ENCODE measurements around the gene KCNK1. TPM values are rescaled to one million over a fixed set of nuclear protein-coding genes. Genes with fewer than 3 reads are reported as not detected.

The KCNK1 gene
- total RNA-seq, 1 experiment from 2014 or later, result 0.13 TPM

DNA sequence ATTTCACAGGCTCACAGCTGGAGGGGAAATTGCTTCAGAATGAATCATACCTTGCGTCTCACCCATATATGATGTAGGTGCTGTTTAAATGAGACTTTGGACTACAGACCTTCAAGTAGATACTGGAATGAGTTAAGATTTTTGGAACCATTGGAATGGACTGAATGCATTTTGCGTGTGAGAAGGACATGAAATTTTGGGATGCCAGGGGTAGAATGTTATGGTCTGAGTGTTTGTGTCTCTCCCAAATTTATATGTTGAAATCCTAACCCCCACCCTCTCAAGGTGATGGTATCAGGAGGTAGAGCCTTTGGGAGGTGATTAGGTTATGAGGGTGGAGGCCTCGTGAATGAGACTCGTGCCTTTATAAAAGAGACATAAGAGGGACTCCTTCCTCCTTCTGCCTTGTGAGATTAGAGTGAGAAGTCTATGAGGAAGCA lies 41.4 kb downstream of the KCNK1 start:
- Histone ChIP-seq H3K9me3 (ENCODE audit: control insufficient read depth, insufficient read depth, low read depth, low read length) (no peaks in the 10 kb centered on the region), H3K36me3 (ENCODE audit: control insufficient read depth, insufficient read depth, low read length) (no peaks in the 10 kb centered on the region), H3K27me3 (ENCODE audit: control insufficient read depth, insufficient read depth, low read length) (peaks cover 6% of the 10 kb centered on the region), H3K4me1 (ENCODE audit: control insufficient read depth, insufficient read depth, low read length) (no peaks in the 10 kb centered on the region), H3K27ac (ENCODE audit: low read length) (no peak overlapping the region), H3K4me3 (ENCODE audit: low read depth in 2 of 2, low read length in 2 of 2) (no peak overlapping the region)
- ATAC-seq (no peak), DNase-seq (ENCODE audit: low read depth, low spot score) (no peak)
- no TSS peak for BruUV-seq (replicated peaks)
- intact Hi-C loops (cut with micrococcal nuclease; ENCODE audit: unreplicated experiment), result no loop called here
- TF ChIP-seq POLR2AphosphoS5 (IDR thresholded peaks at IDR 0.05; ENCODE audit: low read depth, low read length), result no peak
- ChIA-PET POLR2A (no interaction called here), CTCF (no interaction called here)
- in situ Hi-C loops (cut with HindIII; ENCODE audit: low pct_unique_long_range_greater_than_20kb, low sequenced_read_pairs), result no loop called here

- no peak overlapping the region for H3K4me3 ChIP-seq (ENCODE audit: low read depth in 2 of 2, low read length in 2 of 2)
- H3K9me3 ChIP-seq (ENCODE audit: control insufficient read depth, insufficient read depth, low read depth, low read length), result no peaks in the 10 kb centered on the region
- in situ Hi-C loops (cut with HindIII; ENCODE audit: low pct_unique_long_range_greater_than_20kb, low sequenced_read_pairs), result no loop called here
- H3K27ac ChIP-seq (ENCODE audit: low read length), result no peak overlapping the region
- intact Hi-C loops (cut with micrococcal nuclease; ENCODE audit: unreplicated experiment), result no loop called here
- POLR2A ChIA-PET, result no interaction called here
- TF ChIP-seq, protein P1, sequence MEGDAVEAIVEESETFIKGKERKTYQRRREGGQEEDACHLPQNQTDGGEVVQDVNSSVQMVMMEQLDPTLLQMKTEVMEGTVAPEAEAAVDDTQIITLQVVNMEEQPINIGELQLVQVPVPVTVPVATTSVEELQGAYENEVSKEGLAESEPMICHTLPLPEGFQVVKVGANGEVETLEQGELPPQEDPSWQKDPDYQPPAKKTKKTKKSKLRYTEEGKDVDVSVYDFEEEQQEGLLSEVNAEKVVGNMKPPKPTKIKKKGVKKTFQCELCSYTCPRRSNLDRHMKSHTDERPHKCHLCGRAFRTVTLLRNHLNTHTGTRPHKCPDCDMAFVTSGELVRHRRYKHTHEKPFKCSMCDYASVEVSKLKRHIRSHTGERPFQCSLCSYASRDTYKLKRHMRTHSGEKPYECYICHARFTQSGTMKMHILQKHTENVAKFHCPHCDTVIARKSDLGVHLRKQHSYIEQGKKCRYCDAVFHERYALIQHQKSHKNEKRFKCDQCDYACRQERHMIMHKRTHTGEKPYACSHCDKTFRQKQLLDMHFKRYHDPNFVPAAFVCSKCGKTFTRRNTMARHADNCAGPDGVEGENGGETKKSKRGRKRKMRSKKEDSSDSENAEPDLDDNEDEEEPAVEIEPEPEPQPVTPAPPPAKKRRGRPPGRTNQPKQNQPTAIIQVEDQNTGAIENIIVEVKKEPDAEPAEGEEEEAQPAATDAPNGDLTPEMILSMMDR (IDR thresholded peaks at IDR 0.05), result no peak
- TF ChIP-seq POLR2AphosphoS5 (IDR thresholded peaks at IDR 0.05; ENCODE audit: low read depth, low read length) (no peak), TCF7L2 (IDR thresholded peaks at IDR 0.05; ENCODE audit: low read depth, low read length) (no peak), SIN3A (IDR thresholded peaks at IDR 0.05; ENCODE audit: borderline replicate concordance, insufficient read depth, low read depth, low read length) (no peak)
- TF ChIP-seq, protein P2, sequence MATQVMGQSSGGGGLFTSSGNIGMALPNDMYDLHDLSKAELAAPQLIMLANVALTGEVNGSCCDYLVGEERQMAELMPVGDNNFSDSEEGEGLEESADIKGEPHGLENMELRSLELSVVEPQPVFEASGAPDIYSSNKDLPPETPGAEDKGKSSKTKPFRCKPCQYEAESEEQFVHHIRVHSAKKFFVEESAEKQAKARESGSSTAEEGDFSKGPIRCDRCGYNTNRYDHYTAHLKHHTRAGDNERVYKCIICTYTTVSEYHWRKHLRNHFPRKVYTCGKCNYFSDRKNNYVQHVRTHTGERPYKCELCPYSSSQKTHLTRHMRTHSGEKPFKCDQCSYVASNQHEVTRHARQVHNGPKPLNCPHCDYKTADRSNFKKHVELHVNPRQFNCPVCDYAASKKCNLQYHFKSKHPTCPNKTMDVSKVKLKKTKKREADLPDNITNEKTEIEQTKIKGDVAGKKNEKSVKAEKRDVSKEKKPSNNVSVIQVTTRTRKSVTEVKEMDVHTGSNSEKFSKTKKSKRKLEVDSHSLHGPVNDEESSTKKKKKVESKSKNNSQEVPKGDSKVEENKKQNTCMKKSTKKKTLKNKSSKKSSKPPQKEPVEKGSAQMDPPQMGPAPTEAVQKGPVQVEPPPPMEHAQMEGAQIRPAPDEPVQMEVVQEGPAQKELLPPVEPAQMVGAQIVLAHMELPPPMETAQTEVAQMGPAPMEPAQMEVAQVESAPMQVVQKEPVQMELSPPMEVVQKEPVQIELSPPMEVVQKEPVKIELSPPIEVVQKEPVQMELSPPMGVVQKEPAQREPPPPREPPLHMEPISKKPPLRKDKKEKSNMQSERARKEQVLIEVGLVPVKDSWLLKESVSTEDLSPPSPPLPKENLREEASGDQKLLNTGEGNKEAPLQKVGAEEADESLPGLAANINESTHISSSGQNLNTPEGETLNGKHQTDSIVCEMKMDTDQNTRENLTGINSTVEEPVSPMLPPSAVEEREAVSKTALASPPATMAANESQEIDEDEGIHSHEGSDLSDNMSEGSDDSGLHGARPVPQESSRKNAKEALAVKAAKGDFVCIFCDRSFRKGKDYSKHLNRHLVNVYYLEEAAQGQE (IDR thresholded peaks at IDR 0.05; ENCODE audit: insufficient read depth in 1 of 2, low read depth in 2 of 2, low read length in 1 of 2), result no peak
- CTCF ChIA-PET, result no interaction called here
- no peaks in the 10 kb centered on the region for H3K36me3 ChIP-seq (ENCODE audit: control insufficient read depth, insufficient read depth, low read length)
- no TSS peak for BruUV-seq (replicated peaks)
- peaks cover 2% of the 10 kb centered on the region for H3K27me3 ChIP-seq (ENCODE audit: control insufficient read depth, insufficient read depth, low read length)
- DNase-seq (ENCODE audit: low read depth, low spot score), result no peak
- H3K4me1 ChIP-seq (ENCODE audit: control insufficient read depth, insufficient read depth, low read length), result no peaks in the 10 kb centered on the region
- ATAC-seq, result no peak
Observed at GRCh38 chr1:233656032-233656635, 42.2 kb downstream of the KCNK1 start.

- ChIA-PET POLR2A (no interaction called here), CTCF (no interaction called here)
- H3K36me3 ChIP-seq (ENCODE audit: control insufficient read depth, insufficient read depth, low read length), result no peaks in the 10 kb centered on the region
- no peak overlapping the region for H3K4me3 ChIP-seq (ENCODE audit: low read depth in 2 of 2, low read length in 2 of 2)
- H3K9me3 ChIP-seq (ENCODE audit: control insufficient read depth, insufficient read depth, low read depth, low read length), result no peaks in the 10 kb centered on the region
- intact Hi-C loops (cut with micrococcal nuclease; ENCODE audit: unreplicated experiment) (no loop called here), in situ Hi-C loops (cut with HindIII; ENCODE audit: low pct_unique_long_range_greater_than_20kb, low sequenced_read_pairs) (no loop called here)
- TF ChIP-seq POLR2AphosphoS5 (IDR thresholded peaks at IDR 0.05; ENCODE audit: low read depth, low read length) (no peak), SIN3A (IDR thresholded peaks at IDR 0.05; ENCODE audit: borderline replicate concordance, insufficient read depth, low read depth, low read length) (no peak), TCF7L2 (IDR thresholded peaks at IDR 0.05; ENCODE audit: low read depth, low read length) (no peak)
- TF ChIP-seq, protein P1 (IDR thresholded peaks at IDR 0.05), result no peak
- TF ChIP-seq, protein P2 (IDR thresholded peaks at IDR 0.05; ENCODE audit: insufficient read depth in 1 of 2, low read depth in 2 of 2, low read length in 1 of 2), result no peak
- DNase-seq (ENCODE audit: low read depth, low spot score) (no peak), ATAC-seq (no peak)
- H3K27ac ChIP-seq (ENCODE audit: low read length), result no peak overlapping the region
- no TSS peak for BruUV-seq (replicated peaks)
- peaks cover 2% of the 10 kb centered on the region for H3K27me3 ChIP-seq (ENCODE audit: control insufficient read depth, insufficient read depth, low read length)
- no peaks in the 10 kb centered on the region for H3K4me1 ChIP-seq (ENCODE audit: control insufficient read depth, insufficient read depth, low read length)
Observed at GRCh38 chr1:233656687-233657086, 42.8 kb downstream of the KCNK1 start.

All from Panc1 (cell line).